K562 (cell line): Measurements from ENCODE around the gene STIL. TPM values are rescaled to one million over a fixed set of nuclear protein-coding genes. Genes with fewer than 3 reads are reported as not detected.
A peak's percentile ranks its signal among the peaks of the same experiment; 100 is the strongest.

Source experiments
- ATAC-seq: fragments of 200-7000 bp; cut with Tn5 transposase; 3 replicates; pipeline ENCODE4 v1.9.1; 2020; ENCODE audit warnings: moderate library complexity
- BruUV-seq: library from RNA; stranded (reverse); fragments of 400-500 nt; replicated peaks from 2 replicates; lab custom pipeline; 2021; lab: Mats Ljungman, UMichigan
- CTCF ChIA-PET: fragments of 300-600 bp; formaldehyde crosslinking; extraction: SDS; loops from one replicate; lab custom pipeline; 2021; ENCODE audit warnings: low intra/inter-chr PET ratio; lab: Yijun Ruan, JAX
- POLR2A ChIA-PET: fragments of 300-600, 350-650 bp; sonication (Branson Sonifier 250); formaldehyde crosslinking; extraction: SDS; loops from one replicate; lab custom pipeline; 2021; ENCODE audit warnings: antibody characterized with exemption, inconsistent platforms; lab: Yijun Ruan, JAX
- DNase-seq, 4 experiments: peaks; one replicate each; pipeline versions ENCODE4 v3.0.0 to v3.0.0-alpha.2; 2011 to 2018; ENCODE audit warnings: low spot score in 3 of 4, mixed read lengths in 3 of 4; ENCODE audit errors: extremely low read depth in 1 of 4
- FAIRE-seq: peaks from 2 replicates; lab custom pipeline; 2011; peaks lifted over from hg19 to GRCh38; lab: Jason Lieb, UNC
- H2AFZ ChIP-seq: 2 replicates; pipeline ENCODE4 v1.6.0; 2011; ENCODE audit warnings: low read depth, low read length, control low read depth, inconsistent platforms
- H3K27ac ChIP-seq: fragments of 200-600 bp; 3 replicates; pipeline ENCODE4 v1.8.0; 2011; ENCODE audit warnings: low read depth, mild to moderate bottlenecking, control low read depth, inconsistent platforms, low read length, moderate library complexity, mixed read lengths; ENCODE audit errors: extremely low read depth
- H3K27me3 ChIP-seq, 2 experiments: fragments of 300-600 bp in 1 of 2; 2 replicates in 1 of 2; 3 replicates in 1 of 2; pipeline versions ENCODE4 v1.6.0 to v1.8.0; 2011; ENCODE audit warnings: inconsistent platforms in 2 of 2, low read length in 2 of 2, mild to moderate bottlenecking in 1 of 2, mixed read lengths in 1 of 2, moderate library complexity in 1 of 2; ENCODE audit not compliant: control insufficient read depth in 2 of 2, insufficient read depth in 2 of 2
- H3K36me3 ChIP-seq: fragments of 300-600 bp; 3 replicates; pipeline ENCODE4 v1.8.0; 2011; ENCODE audit warnings: mild to moderate bottlenecking, low read length, inconsistent platforms; ENCODE audit not compliant: control insufficient read depth, insufficient read depth
- H3K4me1 ChIP-seq, 2 experiments: fragments of 200-600 bp in 1 of 2; replicated peaks in 1 of 2; 2 replicates in 1 of 2; 3 replicates in 1 of 2; pipeline versions ENCODE4 v1.5.1 to v1.8.0; 2011; ENCODE audit warnings: inconsistent platforms in 2 of 2, low read length in 2 of 2, mild to moderate bottlenecking in 1 of 2, mixed read lengths in 1 of 2, moderate library complexity in 1 of 2; ENCODE audit not compliant: control insufficient read depth in 2 of 2, insufficient read depth in 2 of 2
- H3K4me2 ChIP-seq: 2 replicates; pipeline ENCODE4 v1.6.1; 2011; ENCODE audit warnings: low read length, control low read depth, inconsistent platforms, mixed read lengths; ENCODE audit not compliant: insufficient read depth
- H3K4me3 ChIP-seq: fragments of 200-600 bp; sonication (generic), shearing (Covaris generic); 2 replicates; pipeline ENCODE4 v1.5.1; 2016; ENCODE audit warnings: control low read depth, inconsistent platforms
- H3K79me2 ChIP-seq: fragments of 200-600 bp; 3 replicates; pipeline ENCODE4 v1.8.0; 2011; ENCODE audit warnings: low read length, inconsistent platforms; ENCODE audit not compliant: control insufficient read depth, insufficient read depth
- H3K9ac ChIP-seq, 2 experiments: 2 replicates each; pipeline versions ENCODE4 v1.6.0 to v1.6.1; 2011; ENCODE audit warnings: low read depth in 2 of 2, low read length in 2 of 2, control low read depth in 1 of 2, inconsistent platforms in 1 of 2, mild to moderate bottlenecking in 1 of 2, mixed read lengths in 1 of 2; ENCODE audit not compliant: insufficient read depth in 1 of 2
- H3K9me1 ChIP-seq: one replicate; pipeline ENCODE4 v1.6.0; 2011; ENCODE audit warnings: inconsistent platforms, mild to moderate bottlenecking, low read length, moderate library complexity; ENCODE audit not compliant: control insufficient read depth, insufficient read depth
- H3K9me3 ChIP-seq: replicated peaks from 2 replicates; pipeline ENCODE4 v1.5.1; 2011; ENCODE audit warnings: low read depth, low read length, inconsistent platforms; ENCODE audit not compliant: control insufficient read depth, insufficient read depth
- H4K20me1 ChIP-seq: replicated peaks from 2 replicates; pipeline ENCODE4 v1.6.1; 2011; ENCODE audit warnings: low read length, inconsistent platforms, mixed read lengths; ENCODE audit not compliant: control insufficient read depth, insufficient read depth
- BACH1 ChIP-seq: fragments of 200-800 bp; sonication (Bioruptor generic); IDR thresholded peaks from 2 replicates; pipeline ENCODE4 v1.6.1; 2016; ENCODE audit warnings: missing genetic modification characterization, missing compliant biosample characterization
- DPF2 ChIP-seq: fragments of 450-650 bp; IDR thresholded peaks from 2 replicates; pipeline ENCODE4 v1.6.1; 2016
- HDAC8 ChIP-seq: fragments of 450-650 bp; IDR thresholded peaks from 2 replicates; pipeline ENCODE4 v1.6.1; 2016; ENCODE audit warnings: mild to moderate bottlenecking, missing genetic modification characterization, moderate library complexity, missing compliant biosample characterization
- HEY1 ChIP-seq: fragments of 250-450 bp; sonication (Bioruptor Pico); IDR thresholded peaks from 2 replicates; pipeline ENCODE4 v1.5.0; 2020; ENCODE audit warnings: mild to moderate bottlenecking, moderate library complexity, borderline replicate concordance
- LARP7 ChIP-seq: fragments of 450-650 bp; IDR thresholded peaks from 2 replicates; pipeline ENCODE4 v1.6.1; 2016
- MIER1 ChIP-seq: fragments of 450-650 bp; IDR thresholded peaks from 2 replicates; pipeline ENCODE4 v1.6.1; 2016; ENCODE audit warnings: antibody characterized with exemption, mild to moderate bottlenecking, low read depth
- MYBL2 ChIP-seq, 2 experiments: fragments of 450-650 bp in 1 of 2; sonication (generic) in 1 of 2; formaldehyde crosslinking in 1 of 2; IDR thresholded peaks; 2 replicates each; pipeline versions ENCODE4 v1.6.1 to v1.8.1; 2017 to 2022; ENCODE audit warnings: borderline replicate concordance in 1 of 2, inconsistent platforms in 1 of 2, low read depth in 1 of 2, mild to moderate bottlenecking in 1 of 2, missing genetic modification reagents in 1 of 2, moderate library complexity in 1 of 2
- NBN ChIP-seq: fragments of 450-650 bp; IDR thresholded peaks from 2 replicates; pipeline ENCODE4 v1.6.1; 2016; ENCODE audit warnings: low read depth, mild to moderate bottlenecking
- NCOA4 ChIP-seq: fragments of 450-650 bp; IDR thresholded peaks from 2 replicates; pipeline ENCODE4 v1.6.1; 2018; ENCODE audit warnings: mild to moderate bottlenecking; ENCODE audit not compliant: partially characterized antibody
- NCOA6 ChIP-seq: fragments of 450-650 bp; IDR thresholded peaks from 2 replicates; pipeline ENCODE4 v1.6.1; 2017; ENCODE audit warnings: mild to moderate bottlenecking
- NR2C2 ChIP-seq, 2 experiments: fragments of 200-800 bp in 1 of 2; sonication (Bioruptor generic) in 1 of 2; sonication (generic) in 1 of 2; formaldehyde crosslinking in 1 of 2; IDR thresholded peaks; 2 replicates each; pipeline versions ENCODE4 v1.6.1 to v1.8.0; 2016 to 2022; ENCODE audit warnings: mild to moderate bottlenecking in 1 of 2, missing compliant biosample characterization in 1 of 2, missing genetic modification characterization in 1 of 2, missing genetic modification reagents in 1 of 2
- TAL1 ChIP-seq: fragments of 450-650 bp; IDR thresholded peaks from 2 replicates; pipeline ENCODE4 v1.6.1; 2016; ENCODE audit warnings: mild to moderate bottlenecking
- TCF7 ChIP-seq: sonication (generic); IDR thresholded peaks from 2 replicates; pipeline ENCODE4 v1.6.1; 2016; ENCODE audit warnings: antibody characterized with exemption, borderline replicate concordance
- TCFL5 ChIP-seq: fragments of 250-450 bp; sonication (Bioruptor Pico); conservative IDR thresholded peaks from 2 replicates; pipeline ENCODE4 v1.6.1; 2021; ENCODE audit warnings: mild to moderate bottlenecking, moderate library complexity, matching md5 sums
- TEAD2 ChIP-seq: fragments of 450-650 bp; IDR thresholded peaks from 2 replicates; pipeline ENCODE4 v1.6.1; 2016; ENCODE audit warnings: missing genetic modification characterization, control low read depth, missing compliant biosample characterization
- ZKSCAN3 ChIP-seq: fragments of 250-450 bp; sonication (Bioruptor Pico); IDR thresholded peaks from 2 replicates; pipeline ENCODE4 v1.4.0; 2020
- WGBS: fragments of 100-300 bp; shearing (Covaris generic); methylation state at CpG from one replicate; pipeline ENCODE4 v1.1.6; 2016; ENCODE audit warnings: low coverage, mixed read lengths; ENCODE audit not compliant: insufficient coverage; ENCODE audit errors: missing lambda C conversion rate; 5-methylcytosine and 5-hydroxymethylcytosine counted together
- in situ Hi-C: fragments of 300-500 bp; cut with MboI; formaldehyde crosslinking; loops from 4 replicates; pipeline ENCODE4 v1.15.0; 2018; ENCODE audit warnings: inconsistent platforms, mixed read lengths
- intact Hi-C: fragments of 100-400 bp; cut with micrococcal nuclease; formaldehyde crosslinking; loops from 2 replicates; pipeline ENCODE4 v1.14.2; 2022
- polyA plus RNA-seq, 8 experiments: library from polyadenylated mRNA; depleted of rRNA in 4 of 8; stranded (reverse) in 5 of 8; unstranded in 3 of 8; fragments of >200 nt; fragmentation: Nextera tagmentation in 2 of 8; fragmentation: Illumina TruSeq in 1 of 8; extraction: Ambion mirVana in 2 of 8; extraction: Trizol in 1 of 8; gene quantifications; 2 replicates each; pipeline versions ENCODE4 v1.2.1 to v1.2.3, GENCODE V29; 2011 to 2014; ENCODE audit warnings: inconsistent platforms in 1 of 8, missing spikeins in 1 of 8
- total RNA-seq, 7 experiments: library from RNA; depleted of rRNA in 6 of 7; stranded (reverse); fragments of >200 nt in 6 of 7; fragmentation: Illumina TruSeq in 2 of 7; extraction: Trizol in 2 of 7; gene quantifications; 2 replicates each; pipeline versions ENCODE4 v1.2.1 to v1.2.3, GENCODE V29; 2011 to 2021; ENCODE audit warnings: low replicate concordance in 1 of 7
- TF ChIP-seq, protein P1 (sequence below): fragments of 450-650 bp; formaldehyde crosslinking; IDR thresholded peaks from 2 replicates; pipeline ENCODE4 v1.4.0; 2020; ENCODE audit warnings: mild to moderate bottlenecking, moderate library complexity
- TF ChIP-seq, protein P2 (sequence below): fragments of 250-450 bp; sonication (Bioruptor Pico); IDR thresholded peaks from 2 replicates; pipeline ENCODE4 v1.8.0; 2022; ENCODE audit warnings: moderate library complexity, mild to moderate bottlenecking, inconsistent platforms
- TF ChIP-seq, protein P3 (sequence below), 2 experiments: IDR thresholded peaks in 1 of 2; conservative IDR thresholded peaks in 1 of 2; 2 replicates each; pipeline ENCODE4 v1.6.1; 2016; ENCODE audit warnings: low read depth in 2 of 2, mild to moderate bottlenecking in 1 of 2, missing compliant biosample characterization in 1 of 2, missing genetic modification characterization in 1 of 2, moderate library complexity in 1 of 2

Gene STIL
- total and polyA plus RNA-seq, 9 of the 15 experiments (the other 6 are each of a cell fraction or from before 2014, with no cell fraction given) = 10.5 to 77.4 (median 39.6) TPM

DNA sequence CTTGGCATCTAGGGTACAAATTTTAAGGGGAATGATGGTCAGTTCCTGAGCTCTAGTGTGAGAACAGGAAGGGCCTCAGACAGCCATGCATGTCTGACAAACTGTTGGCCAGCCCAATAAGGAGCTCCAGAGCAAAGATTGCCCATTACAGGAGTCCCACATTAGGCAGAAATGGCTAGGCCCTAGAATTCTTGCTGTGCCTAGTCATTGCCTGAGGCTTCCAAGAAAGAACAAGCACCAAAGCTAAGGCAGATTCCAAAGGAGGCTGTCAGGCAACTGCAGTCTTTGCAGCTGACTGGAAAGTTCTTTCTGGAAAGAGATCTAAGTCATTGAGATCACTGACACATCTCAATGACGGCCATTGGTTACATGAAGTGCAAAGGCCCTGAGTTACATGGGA is 3.9 kb upstream of the STIL start:
- CTCF ChIA-PET = no interaction called here
- no peaks in the 10 kb centered on the region for H3K27me3 ChIP-seq
- no peak for TF ChIP-seq DPF2
- TF ChIP-seq TEAD2 = no peak
- TF ChIP-seq NR2C2 (CRISPR knock-in tag; IDR thresholded peaks at IDR 0.05) = no peak
- no peak for TF ChIP-seq NR2C2 (tag; IDR thresholded peaks at IDR 0.05)
- TF ChIP-seq, protein P1, sequence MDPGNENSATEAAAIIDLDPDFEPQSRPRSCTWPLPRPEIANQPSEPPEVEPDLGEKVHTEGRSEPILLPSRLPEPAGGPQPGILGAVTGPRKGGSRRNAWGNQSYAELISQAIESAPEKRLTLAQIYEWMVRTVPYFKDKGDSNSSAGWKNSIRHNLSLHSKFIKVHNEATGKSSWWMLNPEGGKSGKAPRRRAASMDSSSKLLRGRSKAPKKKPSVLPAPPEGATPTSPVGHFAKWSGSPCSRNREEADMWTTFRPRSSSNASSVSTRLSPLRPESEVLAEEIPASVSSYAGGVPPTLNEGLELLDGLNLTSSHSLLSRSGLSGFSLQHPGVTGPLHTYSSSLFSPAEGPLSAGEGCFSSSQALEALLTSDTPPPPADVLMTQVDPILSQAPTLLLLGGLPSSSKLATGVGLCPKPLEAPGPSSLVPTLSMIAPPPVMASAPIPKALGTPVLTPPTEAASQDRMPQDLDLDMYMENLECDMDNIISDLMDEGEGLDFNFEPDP (CRISPR knock-in tag) = no peak
- TF ChIP-seq NCOA4 = no peak
- no peak for TF ChIP-seq MIER1
- no peak for TF ChIP-seq ZKSCAN3 (CRISPR knock-in tag)
- no peak for TF ChIP-seq MYBL2 (IDR thresholded peaks at IDR 0.05; ENCODE audit: low read depth)
- TF ChIP-seq MYBL2 (CRISPR knock-in tag; IDR thresholded peaks at IDR 0.05; ENCODE audit: borderline replicate concordance) = no peak
- TF ChIP-seq, protein P2, sequence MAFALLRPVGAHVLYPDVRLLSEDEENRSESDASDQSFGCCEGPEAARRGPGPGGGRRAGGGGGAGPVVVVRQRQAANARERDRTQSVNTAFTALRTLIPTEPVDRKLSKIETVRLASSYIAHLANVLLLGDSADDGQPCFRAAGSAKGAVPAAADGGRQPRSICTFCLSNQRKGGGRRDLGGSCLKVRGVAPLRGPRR = no peak
- TF ChIP-seq NBN = no peak
- TF ChIP-seq, protein P3, sequence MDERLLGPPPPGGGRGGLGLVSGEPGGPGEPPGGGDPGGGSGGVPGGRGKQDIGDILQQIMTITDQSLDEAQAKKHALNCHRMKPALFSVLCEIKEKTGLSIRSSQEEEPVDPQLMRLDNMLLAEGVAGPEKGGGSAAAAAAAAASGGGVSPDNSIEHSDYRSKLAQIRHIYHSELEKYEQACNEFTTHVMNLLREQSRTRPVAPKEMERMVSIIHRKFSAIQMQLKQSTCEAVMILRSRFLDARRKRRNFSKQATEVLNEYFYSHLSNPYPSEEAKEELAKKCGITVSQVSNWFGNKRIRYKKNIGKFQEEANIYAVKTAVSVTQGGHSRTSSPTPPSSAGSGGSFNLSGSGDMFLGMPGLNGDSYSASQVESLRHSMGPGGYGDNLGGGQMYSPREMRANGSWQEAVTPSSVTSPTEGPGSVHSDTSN (CRISPR knock-in tag; IDR thresholded peaks at IDR 0.05; ENCODE audit: low read depth) = no peak
- TF ChIP-seq, protein P3 (tag; conservative IDR thresholded peaks at IDR 0.05; ENCODE audit: low read depth) = no peak
- no peak for TF ChIP-seq HDAC8 (tag)
- TF ChIP-seq HEY1 = no peak
- no peak for TF ChIP-seq LARP7
- TF ChIP-seq TAL1 = no peak
- no peak for TF ChIP-seq BACH1 (tag)
- TF ChIP-seq TCF7 = no peak
- TF ChIP-seq NCOA6 = no peak
- TF ChIP-seq TCFL5 = no peak
- H3K9me1 ChIP-seq = no peaks in the 10 kb centered on the region
- no peak for DNase-seq
- H4K20me1 ChIP-seq = no peaks in the 10 kb centered on the region
- peak overlapping the region; percentile 72 for H2AFZ ChIP-seq
- no peaks in the 10 kb centered on the region for H3K9me3 ChIP-seq
- no peak overlapping the region for H3K9ac ChIP-seq
- no peak for ATAC-seq
- peaks cover 11% of the 10 kb centered on the region for H3K79me2 ChIP-seq
- no peak overlapping the region for H3K4me3 ChIP-seq
- no peak for FAIRE-seq
- peaks cover 3% of the 10 kb centered on the region; the same call in 1 of the 3 replicates for H3K36me3 ChIP-seq
- intact Hi-C loops = no loop called here
- in situ Hi-C loops = no loop called here
- no TSS peak for BruUV-seq
- 0 out of 3 replicates have a peak overlapping the region, but pooled peaks have one; percentile 13 for H3K27ac ChIP-seq
- peaks cover 5 to 9% of the 10 kb centered on the region in 2 experiments for H3K4me1 ChIP-seq
- WGBS = 18% methylated on average over 1 of the region's 1 CpG
- POLR2A ChIA-PET = interaction anchor here (0.5 to 18.5 kb wide), 6 partner anchors 13 to 70 kb away, joined by 3 to 318 read pairs (median 4); partner anchors contain the start of gene CMPK1
- no peak overlapping the region for H3K4me2 ChIP-seq
